Caco-2 (cell line): Measurements from ENCODE around the gene C10orf90. TPM values are rescaled to one million over a fixed set of nuclear protein-coding genes. Genes with fewer than 3 reads are reported as not detected.

ENCODE experiments used
- BruUV-seq: library from RNA; stranded (reverse); fragments of 400-500 nt; replicated peaks from 2 replicates; lab custom pipeline; 2021; lab: Mats Ljungman, UMichigan
- CTCF ChIA-PET: fragments of 300-600 bp; sonication (Branson Sonifier 250); formaldehyde crosslinking; loops from one replicate; lab custom pipeline; 2022; ENCODE audit warnings: antibody characterized with exemption; lab: Charles Lee
- POLR2A ChIA-PET: fragments of 300-600 bp; sonication (Branson Sonifier 250); formaldehyde crosslinking; loops from one replicate; lab custom pipeline; 2022; ENCODE audit warnings: antibody characterized with exemption; lab: Charles Lee
- DNase-seq, 2 experiments: peaks; one replicate each; pipeline versions ENCODE4 v3.0.0 to v3.0.0-alpha.2; 2020 to 2022
- H3K27me3 ChIP-seq: replicated peaks from 2 replicates; pipeline ENCODE4 v1.6.0; 2011; ENCODE audit warnings: low read length; ENCODE audit not compliant: control insufficient read depth, insufficient read depth
- H3K36me3 ChIP-seq: 2 replicates; pipeline ENCODE4 v1.5.1; 2011; ENCODE audit warnings: low read length; ENCODE audit not compliant: control insufficient read depth, insufficient read depth
- H3K4me1 ChIP-seq: fragments of 250-450 bp; sonication (Bioruptor Pico); 2 replicates; pipeline ENCODE4 v1.5.1; 2020; ENCODE audit warnings: mild to moderate bottlenecking
- H3K4me3 ChIP-seq: 2 replicates; pipeline ENCODE4 v1.5.1; 2011; ENCODE audit warnings: low read depth, mild to moderate bottlenecking, control low read depth, low read length
- H3K9me3 ChIP-seq: fragments of 250-450 bp; sonication (Bioruptor Pico); 2 replicates; pipeline ENCODE4 v1.5.1; 2020; ENCODE audit warnings: mild to moderate bottlenecking, moderate library complexity
- H3K27ac Mint-ChIP-seq: one replicate; pipeline ENCODE4 v1.8.0; 2022; ENCODE audit warnings: mixed read lengths; ENCODE audit not compliant: unreplicated experiment
- H3K27me3 Mint-ChIP-seq: one replicate; pipeline ENCODE4 v1.8.0; 2022; ENCODE audit warnings: mixed read lengths; ENCODE audit not compliant: insufficient read depth, unreplicated experiment
- H3K36me3 Mint-ChIP-seq: one replicate; pipeline ENCODE4 v1.8.0; 2022; ENCODE audit warnings: mild to moderate bottlenecking, mixed read lengths; ENCODE audit not compliant: insufficient read depth, unreplicated experiment
- H3K4me1 Mint-ChIP-seq: one replicate; pipeline ENCODE4 v1.8.0; 2022; ENCODE audit warnings: low read depth, mixed read lengths; ENCODE audit not compliant: unreplicated experiment
- H3K4me3 Mint-ChIP-seq: one replicate; pipeline ENCODE4 v1.8.0; 2022; ENCODE audit warnings: mild to moderate bottlenecking, moderate library complexity, mixed read lengths; ENCODE audit not compliant: unreplicated experiment
- H3K9me3 Mint-ChIP-seq: one replicate; pipeline ENCODE4 v1.8.0; 2022; ENCODE audit warnings: mixed read lengths; ENCODE audit not compliant: unreplicated experiment
- intact Hi-C: fragments of 100-400 bp; cut with micrococcal nuclease; formaldehyde crosslinking; loops from one replicate; pipeline ENCODE4 v1.10.0; 2022; ENCODE audit not compliant: unreplicated experiment
- total RNA-seq: library from RNA; stranded (reverse); gene quantifications from 2 replicates; pipeline ENCODE4 v1.2.3, GENCODE V29; 2022
- TF ChIP-seq, protein P1 (sequence below), 2 experiments: fragments of 200-600 bp in 1 of 2; IDR thresholded peaks; 1 replicate in 1 of 2; 2 replicates in 1 of 2; pipeline versions ENCODE4 v1.5.1 to v1.8.0; 2011 to 2022; ENCODE audit warnings: antibody characterized with exemption in 1 of 2, control low read depth in 1 of 2, inconsistent platforms in 1 of 2, low read depth in 1 of 2, low read length in 1 of 2, mild to moderate bottlenecking in 1 of 2, moderate library complexity in 1 of 2; ENCODE audit not compliant: insufficient read depth in 1 of 2, severe bottlenecking in 1 of 2, unreplicated experiment in 1 of 2

C10orf90 gene
- total RNA-seq, 1 experiment from 2014 or later: not detected

GRCh38 chr10:126690534-126690933 is 20.0 kb upstream of the C10orf90 start:
- H3K27ac Mint-ChIP-seq: no peak overlapping the region
- POLR2A ChIA-PET: no interaction called here
- DNase-seq: no peak
- H3K36me3 ChIP-seq: no peaks in the 10 kb centered on the region
- CTCF ChIA-PET: no interaction called here
- H3K27me3 ChIP-seq: no peaks in the 10 kb centered on the region
- no peak overlapping the region for H3K4me3 Mint-ChIP-seq
- H3K36me3 Mint-ChIP-seq: no peaks in the 10 kb centered on the region
- H3K9me3 ChIP-seq: peaks cover 6% of the 10 kb centered on the region; the same call in 1 of the 2 replicates
- no peaks in the 10 kb centered on the region for H3K27me3 Mint-ChIP-seq
- TF ChIP-seq, protein P1, sequence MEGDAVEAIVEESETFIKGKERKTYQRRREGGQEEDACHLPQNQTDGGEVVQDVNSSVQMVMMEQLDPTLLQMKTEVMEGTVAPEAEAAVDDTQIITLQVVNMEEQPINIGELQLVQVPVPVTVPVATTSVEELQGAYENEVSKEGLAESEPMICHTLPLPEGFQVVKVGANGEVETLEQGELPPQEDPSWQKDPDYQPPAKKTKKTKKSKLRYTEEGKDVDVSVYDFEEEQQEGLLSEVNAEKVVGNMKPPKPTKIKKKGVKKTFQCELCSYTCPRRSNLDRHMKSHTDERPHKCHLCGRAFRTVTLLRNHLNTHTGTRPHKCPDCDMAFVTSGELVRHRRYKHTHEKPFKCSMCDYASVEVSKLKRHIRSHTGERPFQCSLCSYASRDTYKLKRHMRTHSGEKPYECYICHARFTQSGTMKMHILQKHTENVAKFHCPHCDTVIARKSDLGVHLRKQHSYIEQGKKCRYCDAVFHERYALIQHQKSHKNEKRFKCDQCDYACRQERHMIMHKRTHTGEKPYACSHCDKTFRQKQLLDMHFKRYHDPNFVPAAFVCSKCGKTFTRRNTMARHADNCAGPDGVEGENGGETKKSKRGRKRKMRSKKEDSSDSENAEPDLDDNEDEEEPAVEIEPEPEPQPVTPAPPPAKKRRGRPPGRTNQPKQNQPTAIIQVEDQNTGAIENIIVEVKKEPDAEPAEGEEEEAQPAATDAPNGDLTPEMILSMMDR (IDR thresholded peaks at IDR 0.05; ENCODE audit: insufficient read depth in 1 of 2, low read depth in 1 of 2, low read length in 1 of 2, severe bottlenecking in 1 of 2, unreplicated experiment in 1 of 2): no peak
- peaks cover 27% of the 10 kb centered on the region for H3K4me1 Mint-ChIP-seq
- peaks cover 23% of the 10 kb centered on the region for H3K9me3 Mint-ChIP-seq
- H3K4me1 ChIP-seq: peaks cover 18% of the 10 kb centered on the region
- no TSS peak for BruUV-seq
- intact Hi-C loops: no loop called here
- H3K4me3 ChIP-seq: no peak overlapping the region

- no peaks in the 10 kb centered on the region for H3K36me3 ChIP-seq
- no peak for DNase-seq
- Mint-ChIP-seq H3K9me3 (peaks cover 15% of the 10 kb centered on the region), H3K27me3 (no peaks in the 10 kb centered on the region), H3K4me1 (peaks cover 26% of the 10 kb centered on the region), H3K27ac (no peak overlapping the region), H3K4me3 (no peak overlapping the region), H3K36me3 (no peaks in the 10 kb centered on the region)
- no peak overlapping the region for H3K4me3 ChIP-seq
- TF ChIP-seq, protein P1 (IDR thresholded peaks at IDR 0.05; ENCODE audit: insufficient read depth in 1 of 2, low read depth in 1 of 2, low read length in 1 of 2, severe bottlenecking in 1 of 2, unreplicated experiment in 1 of 2): no peak
- H3K4me1 ChIP-seq: peaks cover 18% of the 10 kb centered on the region
- POLR2A ChIA-PET: no interaction called here
- peaks cover 3% of the 10 kb centered on the region; the same call in 1 of the 2 replicates for H3K9me3 ChIP-seq
- H3K27me3 ChIP-seq: no peaks in the 10 kb centered on the region
- BruUV-seq: no TSS peak
- CTCF ChIA-PET: no interaction called here
- intact Hi-C loops: no loop called here
Measured at GRCh38 chr10:126689461-126689994, 19.0 kb upstream of the C10orf90 start.

DNA sequence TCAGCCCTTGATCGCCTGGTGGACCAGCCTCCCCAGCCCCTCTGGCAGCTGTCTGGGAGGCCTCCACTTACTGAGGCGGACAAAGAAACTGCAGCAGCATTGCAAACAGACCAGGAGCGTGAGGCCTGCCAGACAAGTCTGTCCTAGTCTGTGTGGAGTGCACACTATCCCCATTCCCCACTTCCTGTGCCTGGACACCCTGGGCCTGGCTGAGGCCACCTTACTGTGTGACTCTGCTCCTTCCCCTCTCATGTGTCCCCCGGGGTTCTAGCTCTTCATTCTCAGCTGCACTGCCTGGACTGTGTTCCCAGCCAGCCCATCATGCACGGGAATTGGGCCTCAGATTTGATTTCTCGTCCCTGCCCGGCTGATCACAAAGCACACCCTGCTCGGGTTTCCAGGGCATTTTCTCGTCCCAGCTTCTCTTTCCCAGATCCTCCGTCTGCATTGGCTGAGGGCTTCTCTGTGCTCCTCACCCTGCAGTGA is 16.7 kb upstream of the C10orf90 start:
- Histone ChIP-seq H3K27me3 (no peaks in the 10 kb centered on the region), H3K4me3 (no peak overlapping the region), H3K36me3 (no peaks in the 10 kb centered on the region), H3K9me3 (no peaks in the 10 kb centered on the region), H3K4me1 (peaks cover 3% of the 10 kb centered on the region)
- intact Hi-C loops: no loop called here
- Mint-ChIP-seq H3K9me3 (no peaks in the 10 kb centered on the region), H3K27ac (no peak overlapping the region), H3K36me3 (no peaks in the 10 kb centered on the region), H3K27me3 (no peaks in the 10 kb centered on the region), H3K4me1 (peaks cover 4% of the 10 kb centered on the region), H3K4me3 (no peak overlapping the region)
- DNase-seq: no peak
- ChIA-PET CTCF (no interaction called here), POLR2A (no interaction called here)
- TF ChIP-seq, protein P1 (IDR thresholded peaks at IDR 0.05; ENCODE audit: insufficient read depth in 1 of 2, low read depth in 1 of 2, low read length in 1 of 2, severe bottlenecking in 1 of 2, unreplicated experiment in 1 of 2): no peak
- no TSS peak for BruUV-seq
